Right lobe of liver (tissue), 4 donors: ENCODE data around the gene SRSF7.

Experiments
- CTCF ChIP-seq, 4 donors: fragments of 200-600 bp in 3 of 4; fragments of 450-650 bp in 1 of 4; IDR thresholded peaks; one replicate each; pipeline versions ENCODE4 v1.5.1 to v1.8.0; 2016 to 2022; ENCODE audit warnings: antibody characterized with exemption in 4 of 4, mild to moderate bottlenecking in 2 of 4
- POLR2A ChIP-seq: fragments of 450-650 bp; IDR thresholded peaks from one replicate; pipeline ENCODE4 v1.6.1; 2017; ENCODE audit warnings: antibody characterized with exemption, mild to moderate bottlenecking
- donor health status: DM: no; HTN: no; CAD: no.
- donor health status: DM: no; HTN: no; CAD: no.
- donor health status: DM: no; HTN: yes; CAD: no.

- TF ChIP-seq CTCF (IDR thresholded peaks at IDR 0.05) (no peak), POLR2A (no peak)
These were observed 49.6 kb downstream of the SRSF7 start for GRCh38 chr2:38701542-38701941.
